Measurements from ENCODE around the gene HOXB8. TPM values are rescaled to one million over a fixed set of nuclear protein-coding genes. Genes with fewer than 3 reads are reported as not detected.

HOXB8 gene
- total and polyA plus RNA-seq, 10 of the 15 experiments (the other 5 are each of a cell fraction or from before 2014, with no cell fraction given), result 0.21 TPM; not detected in 9

GRCh38 chr17:48610282-48611211, 4.5 kb downstream of the HOXB8 start, which contains the start of gene HOXB7 (continued):
- TF ChIP-seq NR2C2 (IDR thresholded peaks at IDR 0.05; ENCODE audit: borderline replicate concordance, control insufficient read depth, insufficient read length, low read depth) (no peak), MXI1 (IDR thresholded peaks at IDR 0.05; ENCODE audit: low read depth, low read length) (no peak), ZNF687 (IDR thresholded peaks at IDR 0.05) (peak; percentile 63; the same call in 1 of the 2 replicates), HSF1 (IDR thresholded peaks at IDR 0.05; ENCODE audit: low read depth, low read length) (no peak), CBX3 (IDR thresholded peaks at IDR 0.05; ENCODE audit: borderline replicate concordance, low read depth) (no peak), MYB (IDR thresholded peaks at IDR 0.05; ENCODE audit: borderline replicate concordance, low read depth, low read length) (no peak), IKZF1 (conservative IDR thresholded peaks at IDR 0.05) (peak; percentile 49), BACH1 (IDR thresholded peaks at IDR 0.05; ENCODE audit: borderline replicate concordance) (no peak), CUX1 (IDR thresholded peaks at IDR 0.05; ENCODE audit: insufficient replicate concordance, low read depth, low read length) (no peak), ZBTB33 (IDR thresholded peaks at IDR 0.05) (no peak), PBX3 (IDR thresholded peaks at IDR 0.05; ENCODE audit: insufficient replicate concordance, low read depth, low read length) (no peak)
